Neural cell (in vitro differentiated cells): Measurements from ENCODE around the gene ADCY2. TPM values are rescaled to one million over a fixed set of nuclear protein-coding genes. Genes with fewer than 3 reads are reported as not detected.

Experiments used
- H2AFZ ChIP-seq: fragments of 200-600, 300-800 bp; sonication (generic), shearing (Covaris generic); 2 replicates; pipeline ENCODE4 v1.6.0; 2014; ENCODE audit warnings: low read depth, mild to moderate bottlenecking, antibody characterized with exemption, low read length, moderate library complexity
- H3F3A ChIP-seq: fragments of 200-600 bp; shearing (Covaris generic); 2 replicates; pipeline ENCODE4 v1.6.1; 2016; ENCODE audit warnings: mild to moderate bottlenecking, moderate library complexity, mixed read lengths, antibody characterized with exemption, low read length; ENCODE audit not compliant: insufficient read depth, poor library complexity, severe bottlenecking
- H3K27ac ChIP-seq: fragments of 200-600, 300-800 bp; sonication (generic), shearing (Covaris generic); 2 replicates; pipeline ENCODE4 v1.5.1; 2014; ENCODE audit warnings: mild to moderate bottlenecking, low read length, moderate library complexity
- H3K27me3 ChIP-seq: fragments of 300-800, 200-600 bp; sonication (generic), shearing (Covaris generic); 2 replicates; pipeline ENCODE4 v1.6.0; 2014; ENCODE audit warnings: mild to moderate bottlenecking, low read depth, low read length, moderate library complexity; ENCODE audit not compliant: insufficient read depth
- H3K36me3 ChIP-seq: fragments of 300-800, 200-600 bp; sonication (generic), shearing (Covaris generic); 2 replicates; pipeline ENCODE4 v1.5.1; 2014; ENCODE audit warnings: mild to moderate bottlenecking, antibody characterized with exemption, low read length, moderate library complexity; ENCODE audit not compliant: insufficient read depth
- H3K4me2 ChIP-seq: fragments of 300-800, 200-600 bp; sonication (generic), shearing (Covaris generic); 2 replicates; pipeline ENCODE4 v1.6.0; 2014; ENCODE audit warnings: mild to moderate bottlenecking, low read length
- H3K4me3 ChIP-seq: fragments of 300-800, 200-600 bp; sonication (generic), shearing (Covaris generic); 2 replicates; pipeline ENCODE4 v1.5.1; 2014; ENCODE audit warnings: mild to moderate bottlenecking, low read length, moderate library complexity
- H3K79me2 ChIP-seq: fragments of 200-600 bp; shearing (Covaris generic); replicated peaks from 2 replicates; pipeline ENCODE4 v1.6.0; 2014; ENCODE audit warnings: mild to moderate bottlenecking, low read length, moderate library complexity; ENCODE audit not compliant: insufficient read depth
- H3K9ac ChIP-seq: fragments of 300-800, 200-600 bp; sonication (generic), shearing (Covaris generic); 2 replicates; pipeline ENCODE4 v1.6.1; 2016; ENCODE audit warnings: mild to moderate bottlenecking, low read length, mixed read lengths
- H3K9me2 ChIP-seq: fragments of 200-600 bp; shearing (Covaris generic); 2 replicates; pipeline ENCODE4 v1.6.1; 2016; ENCODE audit warnings: mild to moderate bottlenecking, low read length, mixed read lengths; ENCODE audit not compliant: insufficient read depth
- H3K9me3 ChIP-seq: fragments of 200-600, 300-800 bp; sonication (generic), shearing (Covaris generic); 2 replicates; pipeline ENCODE4 v1.6.1; 2016; ENCODE audit warnings: mild to moderate bottlenecking, mixed run types, low read length, moderate library complexity, mixed read lengths
- H4K20me1 ChIP-seq: fragments of 200-600 bp; shearing (Covaris generic); 2 replicates; pipeline ENCODE4 v1.6.1; 2016; ENCODE audit warnings: mild to moderate bottlenecking, mixed run types; ENCODE audit not compliant: insufficient read depth
- EP300 ChIP-seq: fragments of 450-650 bp; conservative IDR thresholded peaks from 2 replicates; pipeline ENCODE4 v1.6.1; 2014; ENCODE audit warnings: antibody characterized with exemption, mild to moderate bottlenecking, moderate library complexity; ENCODE audit not compliant: poor library complexity, severe bottlenecking
- EZH2 ChIP-seq: fragments of 200-600, 300-800 bp; shearing (Covaris generic), sonication (generic); IDR thresholded peaks from 2 replicates; pipeline ENCODE4 v1.6.1; 2014; ENCODE audit warnings: antibody characterized with exemption, low read length, borderline replicate concordance, mild to moderate bottlenecking; ENCODE audit not compliant: insufficient read depth, poor library complexity, severe bottlenecking
- MXI1 ChIP-seq: fragments of 450-650 bp; conservative IDR thresholded peaks from 2 replicates; pipeline ENCODE4 v1.6.1; 2014; ENCODE audit warnings: antibody characterized with exemption, mild to moderate bottlenecking; ENCODE audit not compliant: poor library complexity, severe bottlenecking
- POLR2AphosphoS5 ChIP-seq: IDR thresholded peaks from 2 replicates; pipeline ENCODE4 v1.6.1; 2012
- RAD21 ChIP-seq: fragments of 450-650 bp; conservative IDR thresholded peaks from 2 replicates; pipeline ENCODE4 v1.6.1; 2014; ENCODE audit warnings: antibody characterized with exemption, mild to moderate bottlenecking, moderate library complexity
- SMC3 ChIP-seq: fragments of 450-650 bp; conservative IDR thresholded peaks from 2 replicates; pipeline ENCODE4 v1.6.1; 2014; ENCODE audit warnings: antibody characterized with exemption, mild to moderate bottlenecking, moderate library complexity; ENCODE audit not compliant: poor library complexity
- TAF1 ChIP-seq: IDR thresholded peaks from 2 replicates; pipeline ENCODE4 v1.6.1; 2012; ENCODE audit warnings: low read depth
- polyA plus RNA-seq: library from polyadenylated mRNA; depleted of rRNA; stranded (reverse); fragments of >200 nt; gene quantifications from 2 replicates; pipeline ENCODE4 v1.2.3, GENCODE V29; 2014
- TF ChIP-seq, protein P1 (sequence below): fragments of 450-650 bp; IDR thresholded peaks from 2 replicates; pipeline ENCODE4 v1.5.1; 2014; ENCODE audit warnings: antibody characterized with exemption, mild to moderate bottlenecking, moderate library complexity; ENCODE audit not compliant: poor library complexity, severe bottlenecking
- TF ChIP-seq, protein P2 (sequence below): IDR thresholded peaks from 2 replicates; pipeline ENCODE4 v1.6.1; 2012; ENCODE audit warnings: borderline replicate concordance

Gene ADCY2
- polyA plus RNA-seq, 1 donor from 2014 or later, result 1.9 TPM

DNA sequence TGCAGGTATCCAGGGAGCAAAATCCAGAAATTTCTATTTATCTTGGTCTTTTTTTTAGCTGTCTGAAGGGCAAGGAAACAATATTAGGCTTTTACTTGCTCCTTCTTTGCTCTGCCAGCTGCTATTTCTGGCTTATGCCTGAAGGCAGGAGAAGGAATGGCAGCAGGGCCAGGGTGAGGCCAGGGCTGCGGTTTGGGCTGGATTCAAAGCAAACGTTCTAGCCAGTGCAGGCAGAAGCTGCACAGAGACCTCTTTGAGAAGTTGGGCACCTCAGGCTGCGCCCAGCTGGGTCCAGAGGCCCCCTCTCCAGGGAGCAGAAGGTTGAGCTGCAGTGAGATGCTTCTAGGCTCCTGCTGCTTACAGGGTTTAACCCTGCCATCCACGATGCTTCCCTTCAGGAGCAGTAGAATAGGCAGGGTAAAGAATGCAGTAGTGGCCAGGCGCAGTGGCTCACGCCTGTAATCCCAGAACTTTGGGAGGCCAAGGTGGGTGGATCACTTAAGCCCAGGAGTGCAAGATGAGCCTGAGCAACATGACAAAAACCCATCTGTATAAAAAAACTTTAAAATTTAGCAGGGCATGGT lies 201.2 kb downstream of the ADCY2 start:
- H3K27ac ChIP-seq, result no peak overlapping the region
- H3K4me2 ChIP-seq, result no peak overlapping the region
- no peaks in the 10 kb centered on the region for H3F3A ChIP-seq
- no peaks in the 10 kb centered on the region for H3K79me2 ChIP-seq
- no peaks in the 10 kb centered on the region for H3K9me2 ChIP-seq
- H2AFZ ChIP-seq, result no peak overlapping the region
- no peaks in the 10 kb centered on the region for H3K9me3 ChIP-seq
- H3K36me3 ChIP-seq, result no peaks in the 10 kb centered on the region
- TF ChIP-seq TAF1 (no peak), EZH2 (no peak)
- TF ChIP-seq, protein P1, sequence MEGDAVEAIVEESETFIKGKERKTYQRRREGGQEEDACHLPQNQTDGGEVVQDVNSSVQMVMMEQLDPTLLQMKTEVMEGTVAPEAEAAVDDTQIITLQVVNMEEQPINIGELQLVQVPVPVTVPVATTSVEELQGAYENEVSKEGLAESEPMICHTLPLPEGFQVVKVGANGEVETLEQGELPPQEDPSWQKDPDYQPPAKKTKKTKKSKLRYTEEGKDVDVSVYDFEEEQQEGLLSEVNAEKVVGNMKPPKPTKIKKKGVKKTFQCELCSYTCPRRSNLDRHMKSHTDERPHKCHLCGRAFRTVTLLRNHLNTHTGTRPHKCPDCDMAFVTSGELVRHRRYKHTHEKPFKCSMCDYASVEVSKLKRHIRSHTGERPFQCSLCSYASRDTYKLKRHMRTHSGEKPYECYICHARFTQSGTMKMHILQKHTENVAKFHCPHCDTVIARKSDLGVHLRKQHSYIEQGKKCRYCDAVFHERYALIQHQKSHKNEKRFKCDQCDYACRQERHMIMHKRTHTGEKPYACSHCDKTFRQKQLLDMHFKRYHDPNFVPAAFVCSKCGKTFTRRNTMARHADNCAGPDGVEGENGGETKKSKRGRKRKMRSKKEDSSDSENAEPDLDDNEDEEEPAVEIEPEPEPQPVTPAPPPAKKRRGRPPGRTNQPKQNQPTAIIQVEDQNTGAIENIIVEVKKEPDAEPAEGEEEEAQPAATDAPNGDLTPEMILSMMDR, result no peak
- no peaks in the 10 kb centered on the region for H3K27me3 ChIP-seq
- no peak overlapping the region for H3K9ac ChIP-seq
- H4K20me1 ChIP-seq, result no peaks in the 10 kb centered on the region
- H3K4me3 ChIP-seq, result no peak overlapping the region

DNA sequence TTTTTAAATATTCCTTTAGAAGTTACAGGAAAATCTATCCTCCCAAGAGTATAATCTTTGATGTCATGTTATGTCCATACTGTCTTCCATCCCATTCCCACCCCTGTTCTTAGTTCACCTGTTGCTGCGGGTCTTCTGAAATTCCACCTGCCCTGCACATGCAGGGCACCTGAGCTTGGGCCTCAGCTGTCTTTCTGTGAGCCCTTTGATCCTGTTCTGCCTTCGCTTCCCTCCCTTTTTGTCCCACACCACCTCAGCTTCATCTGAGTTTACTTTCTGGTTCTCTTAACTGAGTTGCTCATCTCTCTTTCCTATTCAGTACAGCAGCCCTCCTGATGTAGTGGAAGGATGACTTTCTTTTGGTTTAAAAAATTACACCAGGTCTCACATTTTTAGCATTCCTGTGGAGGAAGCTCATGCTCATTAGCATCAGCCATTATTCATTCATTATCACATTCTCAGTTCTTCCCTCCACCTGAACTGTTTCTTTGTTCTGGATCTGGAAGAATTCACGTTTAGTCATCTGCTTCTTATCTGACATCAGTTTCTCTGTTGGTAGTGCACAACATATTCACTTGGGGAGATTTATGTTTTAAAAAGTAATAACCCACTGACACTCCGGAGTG lies 211.0 kb downstream of the ADCY2 start:
- no peak overlapping the region for H3K27ac ChIP-seq
- H3F3A ChIP-seq, result no peaks in the 10 kb centered on the region
- H3K4me3 ChIP-seq, result no peak overlapping the region
- H3K9me2 ChIP-seq, result no peaks in the 10 kb centered on the region
- no peaks in the 10 kb centered on the region for H3K79me2 ChIP-seq
- H3K27me3 ChIP-seq, result no peaks in the 10 kb centered on the region
- no peaks in the 10 kb centered on the region for H4K20me1 ChIP-seq
- no peak for TF ChIP-seq EP300
- TF ChIP-seq EZH2, result no peak
- TF ChIP-seq RAD21, result no peak
- TF ChIP-seq, protein P1, result no peak
- no peak for TF ChIP-seq TAF1
- no peak for TF ChIP-seq SMC3
- no peak for TF ChIP-seq POLR2AphosphoS5
- TF ChIP-seq MXI1, result no peak
- TF ChIP-seq, protein P2, sequence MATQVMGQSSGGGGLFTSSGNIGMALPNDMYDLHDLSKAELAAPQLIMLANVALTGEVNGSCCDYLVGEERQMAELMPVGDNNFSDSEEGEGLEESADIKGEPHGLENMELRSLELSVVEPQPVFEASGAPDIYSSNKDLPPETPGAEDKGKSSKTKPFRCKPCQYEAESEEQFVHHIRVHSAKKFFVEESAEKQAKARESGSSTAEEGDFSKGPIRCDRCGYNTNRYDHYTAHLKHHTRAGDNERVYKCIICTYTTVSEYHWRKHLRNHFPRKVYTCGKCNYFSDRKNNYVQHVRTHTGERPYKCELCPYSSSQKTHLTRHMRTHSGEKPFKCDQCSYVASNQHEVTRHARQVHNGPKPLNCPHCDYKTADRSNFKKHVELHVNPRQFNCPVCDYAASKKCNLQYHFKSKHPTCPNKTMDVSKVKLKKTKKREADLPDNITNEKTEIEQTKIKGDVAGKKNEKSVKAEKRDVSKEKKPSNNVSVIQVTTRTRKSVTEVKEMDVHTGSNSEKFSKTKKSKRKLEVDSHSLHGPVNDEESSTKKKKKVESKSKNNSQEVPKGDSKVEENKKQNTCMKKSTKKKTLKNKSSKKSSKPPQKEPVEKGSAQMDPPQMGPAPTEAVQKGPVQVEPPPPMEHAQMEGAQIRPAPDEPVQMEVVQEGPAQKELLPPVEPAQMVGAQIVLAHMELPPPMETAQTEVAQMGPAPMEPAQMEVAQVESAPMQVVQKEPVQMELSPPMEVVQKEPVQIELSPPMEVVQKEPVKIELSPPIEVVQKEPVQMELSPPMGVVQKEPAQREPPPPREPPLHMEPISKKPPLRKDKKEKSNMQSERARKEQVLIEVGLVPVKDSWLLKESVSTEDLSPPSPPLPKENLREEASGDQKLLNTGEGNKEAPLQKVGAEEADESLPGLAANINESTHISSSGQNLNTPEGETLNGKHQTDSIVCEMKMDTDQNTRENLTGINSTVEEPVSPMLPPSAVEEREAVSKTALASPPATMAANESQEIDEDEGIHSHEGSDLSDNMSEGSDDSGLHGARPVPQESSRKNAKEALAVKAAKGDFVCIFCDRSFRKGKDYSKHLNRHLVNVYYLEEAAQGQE, result no peak
- H2AFZ ChIP-seq, result no peak overlapping the region
- no peaks in the 10 kb centered on the region for H3K36me3 ChIP-seq
- no peak overlapping the region for H3K9ac ChIP-seq
- no peaks in the 10 kb centered on the region for H3K9me3 ChIP-seq
- no peak overlapping the region for H3K4me2 ChIP-seq
